Progenitor cell of endocrine pancreas (in vitro differentiated cells): ENCODE results near the gene TAF1B. TPM values are rescaled to one million over a fixed set of nuclear protein-coding genes. Genes with fewer than 3 reads are reported as not detected.

ENCODE experiments used
- DNase-seq: peaks from one replicate; pipeline ENCODE4 v3.0.0; 2021; ENCODE audit warnings: low spot score; ENCODE audit not compliant: unreplicated experiment
- H3K27ac Mint-ChIP-seq: 2 replicates; pipeline ENCODE4 v1.8.0; 2021; ENCODE audit warnings: mild to moderate bottlenecking, moderate library complexity, mixed read lengths
- H3K27me3 Mint-ChIP-seq: 2 replicates; pipeline ENCODE4 v1.8.0; 2021; ENCODE audit warnings: mixed read lengths
- H3K36me3 Mint-ChIP-seq: 2 replicates; pipeline ENCODE4 v1.8.0; 2022; ENCODE audit warnings: mixed read lengths; ENCODE audit not compliant: insufficient read depth
- H3K4me1 Mint-ChIP-seq: 2 replicates; pipeline ENCODE4 v1.8.0; 2021; ENCODE audit warnings: low read depth, mixed read lengths
- H3K4me3 Mint-ChIP-seq: 2 replicates; pipeline ENCODE4 v1.8.0; 2021; ENCODE audit warnings: low read depth, mild to moderate bottlenecking, moderate library complexity, mixed read lengths
- H3K9me3 Mint-ChIP-seq: 2 replicates; pipeline ENCODE4 v1.8.0; 2021; ENCODE audit warnings: low read depth, mixed read lengths
- long read RNA-seq: library from polyadenylated mRNA; unstranded; transcript quantifications from one replicate; pipeline ENCODE4 v2.0.0, GENCODE V29; 2020
- total RNA-seq: library from RNA; stranded (reverse); gene quantifications from 2 replicates; pipeline ENCODE4 v1.2.1, GENCODE V29; 2021
- TF ChIP-seq, protein P1 (sequence below): fragments of 200-600 bp; sonication (generic); IDR thresholded peaks from one replicate; pipeline ENCODE4 v1.5.0; 2021; ENCODE audit warnings: antibody characterized with exemption, mild to moderate bottlenecking; ENCODE audit not compliant: unreplicated experiment

TAF1B gene
- 28.6 and 30.5 TPM in 2 replicates for total RNA-seq
- long read RNA-seq, transcript TAF1B-201 (15 exons, 2,387 nt): major isoform, 26 of 70 reads
- long read RNA-seq, partial matches to known transcripts: 24 of 70 reads
- long read RNA-seq, other reads (novel, unspliced or antisense): 15 of 70 reads

DNA sequence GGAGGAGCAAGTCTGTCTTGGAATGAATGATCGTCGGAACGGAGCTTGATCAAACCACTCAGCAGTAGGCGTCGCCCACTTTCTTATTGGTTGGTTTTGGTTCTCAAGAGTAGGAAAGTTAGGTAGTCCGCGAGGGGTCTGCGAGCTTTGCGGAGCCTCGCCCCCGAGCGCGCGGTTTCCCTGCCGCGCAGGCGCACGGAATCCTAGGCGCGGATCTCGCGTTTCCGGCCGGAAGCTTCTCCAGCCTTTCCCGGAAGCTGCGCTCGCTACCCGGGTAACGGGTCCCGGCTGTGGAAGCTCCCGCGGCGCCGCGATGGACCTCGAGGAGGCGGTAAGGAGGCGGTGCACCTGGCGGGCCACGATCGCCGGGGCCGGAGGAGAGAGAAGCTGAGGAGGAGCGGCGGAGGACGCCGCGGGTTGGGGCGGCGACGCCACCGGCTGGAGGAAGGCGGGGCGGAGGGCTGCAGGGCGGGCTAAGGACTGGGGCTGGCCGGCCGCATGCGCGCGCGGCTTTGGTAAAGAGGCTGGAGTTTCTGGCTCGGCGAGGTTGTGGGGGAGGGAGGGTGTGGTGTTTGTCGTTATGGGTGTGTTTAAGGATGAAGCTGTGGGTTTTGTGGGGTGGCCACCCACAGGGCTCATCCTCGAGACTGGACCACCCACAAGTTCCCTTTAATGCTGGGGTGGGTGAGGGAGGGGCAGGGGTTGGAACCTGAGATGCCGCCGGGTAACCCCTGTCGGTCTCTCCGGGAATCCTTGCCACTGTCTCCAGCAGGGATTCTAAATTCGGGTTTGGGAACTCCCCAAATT, at the start of gene TAF1B:
TAF1B (plus strand) TSS at position 246 of the 807 bp plus-strand sequence; CDS start at position 314, 68 bp downstream.
- peak within 1 kb of the TSS; percentile 90 for H3K4me3 Mint-ChIP-seq
- peaks cover 9% of the 10 kb centered on the region for H3K36me3 Mint-ChIP-seq
- DNase-seq: peak; percentile 88
- H3K27ac Mint-ChIP-seq: peak within 1 kb of the TSS; percentile 96
- no peaks in the 10 kb centered on the region for H3K9me3 Mint-ChIP-seq
- H3K4me1 Mint-ChIP-seq: peaks cover 4% of the 10 kb centered on the region
- no peaks in the 10 kb centered on the region for H3K27me3 Mint-ChIP-seq
- TF ChIP-seq, protein P1, sequence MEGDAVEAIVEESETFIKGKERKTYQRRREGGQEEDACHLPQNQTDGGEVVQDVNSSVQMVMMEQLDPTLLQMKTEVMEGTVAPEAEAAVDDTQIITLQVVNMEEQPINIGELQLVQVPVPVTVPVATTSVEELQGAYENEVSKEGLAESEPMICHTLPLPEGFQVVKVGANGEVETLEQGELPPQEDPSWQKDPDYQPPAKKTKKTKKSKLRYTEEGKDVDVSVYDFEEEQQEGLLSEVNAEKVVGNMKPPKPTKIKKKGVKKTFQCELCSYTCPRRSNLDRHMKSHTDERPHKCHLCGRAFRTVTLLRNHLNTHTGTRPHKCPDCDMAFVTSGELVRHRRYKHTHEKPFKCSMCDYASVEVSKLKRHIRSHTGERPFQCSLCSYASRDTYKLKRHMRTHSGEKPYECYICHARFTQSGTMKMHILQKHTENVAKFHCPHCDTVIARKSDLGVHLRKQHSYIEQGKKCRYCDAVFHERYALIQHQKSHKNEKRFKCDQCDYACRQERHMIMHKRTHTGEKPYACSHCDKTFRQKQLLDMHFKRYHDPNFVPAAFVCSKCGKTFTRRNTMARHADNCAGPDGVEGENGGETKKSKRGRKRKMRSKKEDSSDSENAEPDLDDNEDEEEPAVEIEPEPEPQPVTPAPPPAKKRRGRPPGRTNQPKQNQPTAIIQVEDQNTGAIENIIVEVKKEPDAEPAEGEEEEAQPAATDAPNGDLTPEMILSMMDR: peak; percentile 47

- TF ChIP-seq, protein P1: no peak
- Mint-ChIP-seq H3K9me3 (no peaks in the 10 kb centered on the region), H3K27ac (no peak overlapping the region), H3K36me3 (no peaks in the 10 kb centered on the region), H3K4me3 (no peak overlapping the region), H3K4me1 (peaks cover 13% of the 10 kb centered on the region), H3K27me3 (no peaks in the 10 kb centered on the region)
- no peak for DNase-seq
Observed at GRCh38 chr2:9793918-9794717, 49.2 kb upstream of the TAF1B start.

- Mint-ChIP-seq H3K27me3 (peaks cover 4% of the 10 kb centered on the region), H3K27ac (no peak overlapping the region), H3K9me3 (no peaks in the 10 kb centered on the region), H3K4me3 (no peak overlapping the region), H3K4me1 (peaks cover 16% of the 10 kb centered on the region), H3K36me3 (no peaks in the 10 kb centered on the region)
- no peak for DNase-seq
- TF ChIP-seq, protein P1: no peak
Observed at GRCh38 chr2:9795071-9795470, 48.2 kb upstream of the TAF1B start.

DNA sequence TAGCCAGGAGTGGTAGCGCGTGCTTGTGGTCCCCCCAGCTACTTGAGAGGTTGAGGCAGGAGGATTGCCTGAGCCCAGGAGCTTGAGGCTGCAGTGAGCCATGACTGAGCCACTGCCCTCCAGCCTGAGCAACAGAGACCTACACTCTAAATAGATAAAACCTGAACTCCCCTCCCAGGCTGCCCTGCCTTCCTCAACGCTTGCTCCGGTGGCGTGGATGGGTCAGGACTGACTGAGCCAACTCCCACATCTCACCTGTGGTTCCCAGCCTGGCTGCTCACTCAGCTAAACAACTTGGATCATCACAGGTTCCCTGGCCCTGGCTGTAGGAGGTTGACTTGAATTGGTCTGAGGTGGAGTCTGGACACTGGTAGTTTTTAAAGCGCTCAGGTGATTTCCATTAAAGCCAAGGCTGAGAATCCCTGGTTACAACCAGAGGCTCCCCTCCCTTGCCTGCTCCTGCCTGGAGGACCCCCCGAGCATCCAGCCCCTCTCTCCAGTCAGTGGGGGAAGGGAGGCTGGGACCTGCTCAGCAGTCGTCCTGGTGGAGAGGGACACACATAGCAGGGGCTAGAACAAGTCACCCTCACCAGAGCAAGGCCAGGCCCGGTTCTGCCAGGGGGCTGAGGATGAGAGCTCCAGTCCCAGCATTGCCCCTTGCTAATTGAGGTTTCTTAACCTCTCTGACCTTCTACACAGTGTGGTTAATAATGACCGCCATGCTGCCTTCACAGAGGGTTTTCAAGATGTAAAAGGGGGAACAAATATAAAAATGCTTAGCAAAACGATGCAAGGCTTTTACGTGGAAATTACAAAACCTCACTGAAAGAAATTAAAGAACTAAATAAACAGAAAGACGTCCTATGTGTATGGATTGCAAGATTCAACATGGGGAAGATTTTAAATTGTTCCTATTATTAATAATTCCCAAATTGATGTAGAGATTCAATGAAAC, 46.9 kb upstream of the TAF1B start:
- Mint-ChIP-seq H3K9me3 (no peaks in the 10 kb centered on the region), H3K27ac (no peak overlapping the region), H3K27me3 (peaks cover 4% of the 10 kb centered on the region), H3K4me1 (peaks cover 16% of the 10 kb centered on the region), H3K36me3 (no peaks in the 10 kb centered on the region), H3K4me3 (no peak overlapping the region)
- no peak for DNase-seq
- TF ChIP-seq, protein P1: peak; percentile 35
